Central memory CD8-positive, alpha-beta T cell (primary cell): ENCODE results near the gene FAM53B.

Experiments
- ATAC-seq: fragments of 150-1000 bp; cut with Tn5 transposase; replicated peaks from 2 replicates; pipeline ENCODE4 v1.10.0; 2022; ENCODE audit warnings: mild to moderate bottlenecking, moderate FRiP score, moderate number of reproducible peaks; ENCODE audit not compliant: poor library complexity, severe bottlenecking; ENCODE audit errors: extremely low read depth
- DNase-seq, 2 donors: peaks; one replicate each; pipeline ENCODE4 v3.0.0; 2021; ENCODE audit warnings: low spot score in 2 of 2
- H3K27ac Mint-ChIP-seq: one replicate; pipeline ENCODE4 v1.8.0; 2022; ENCODE audit warnings: low read depth, mild to moderate bottlenecking, moderate library complexity, mixed read lengths
- H3K27me3 Mint-ChIP-seq: one replicate; pipeline ENCODE4 v1.8.0; 2022; ENCODE audit warnings: mixed read lengths
- H3K36me3 Mint-ChIP-seq: one replicate; pipeline ENCODE4 v1.8.0; 2022; ENCODE audit warnings: mild to moderate bottlenecking, moderate library complexity, mixed read lengths; ENCODE audit not compliant: insufficient read depth
- H3K4me1 Mint-ChIP-seq: one replicate; pipeline ENCODE4 v1.8.0; 2022; ENCODE audit warnings: mixed read lengths
- H3K4me3 Mint-ChIP-seq: one replicate; pipeline ENCODE4 v1.8.0; 2022; ENCODE audit warnings: mild to moderate bottlenecking, moderate library complexity, mixed read lengths
- H3K9me3 Mint-ChIP-seq: one replicate; pipeline ENCODE4 v1.8.0; 2022; ENCODE audit warnings: mixed read lengths

Gene FAM53B

DNA sequence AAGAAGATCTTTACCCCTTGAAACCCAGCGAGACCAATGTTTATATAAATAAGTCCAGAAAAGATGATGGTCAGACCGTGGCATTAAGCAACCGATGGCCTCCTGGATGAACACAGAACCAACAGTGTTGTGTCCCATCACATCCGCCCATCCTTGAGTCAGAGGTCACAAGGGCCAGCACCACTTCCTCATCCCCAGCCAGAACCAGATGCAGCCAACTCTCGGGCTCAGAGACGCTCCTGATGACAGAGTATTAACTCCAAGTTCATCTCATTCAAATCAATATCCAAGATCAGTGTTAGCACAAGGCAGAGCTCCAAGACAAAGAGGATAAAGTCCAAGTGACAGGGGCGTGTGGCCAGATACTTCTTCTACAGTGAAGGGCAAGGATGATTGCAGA is 63.5 kb downstream of the FAM53B start:
- Mint-ChIP-seq H3K4me3 (no peak overlapping the region), H3K4me1 (peaks cover 82% of the 10 kb centered on the region), H3K9me3 (no peaks in the 10 kb centered on the region), H3K27ac (peak overlapping the region; percentile 61), H3K36me3 (peaks cover 36% of the 10 kb centered on the region), H3K27me3 (no peaks in the 10 kb centered on the region)
- DNase-seq, result no peak
- ATAC-seq, result no peak

- Mint-ChIP-seq H3K4me3 (peak overlapping the region; percentile 77), H3K27ac (peak overlapping the region; percentile 86), H3K9me3 (no peaks in the 10 kb centered on the region), H3K4me1 (peaks cover 82% of the 10 kb centered on the region), H3K36me3 (peaks cover 35% of the 10 kb centered on the region), H3K27me3 (no peaks in the 10 kb centered on the region)
- DNase-seq (no peak), ATAC-seq (peak; percentile 4)
Observed at GRCh38 chr10:124679401-124679800, 64.8 kb downstream of the FAM53B start.

GRCh38 chr10:124678557-124679240 is 65.5 kb downstream of the FAM53B start:
- ATAC-seq (peak; percentile 87), DNase-seq (peak; percentile 43 to 63)
- H3K36me3 Mint-ChIP-seq, result peaks cover 36% of the 10 kb centered on the region
- peaks cover 80% of the 10 kb centered on the region for H3K4me1 Mint-ChIP-seq
- H3K27ac Mint-ChIP-seq, result peak overlapping the region; percentile 86
- no peaks in the 10 kb centered on the region for H3K27me3 Mint-ChIP-seq
- peak overlapping the region; percentile 77 for H3K4me3 Mint-ChIP-seq
- H3K9me3 Mint-ChIP-seq, result no peaks in the 10 kb centered on the region

GRCh38 chr10:124677749-124678556 is 66.2 kb downstream of the FAM53B start:
- H3K27me3 Mint-ChIP-seq, result no peaks in the 10 kb centered on the region
- peak overlapping the region; percentile 86 for H3K27ac Mint-ChIP-seq
- peak; percentile 16 for ATAC-seq
- H3K9me3 Mint-ChIP-seq, result no peaks in the 10 kb centered on the region
- H3K4me3 Mint-ChIP-seq, result peak overlapping the region; percentile 77
- peaks cover 37% of the 10 kb centered on the region for H3K36me3 Mint-ChIP-seq
- peaks cover 80% of the 10 kb centered on the region for H3K4me1 Mint-ChIP-seq
- no peak for DNase-seq

GRCh38 chr10:124677293-124677699 is 66.9 kb downstream of the FAM53B start:
- Mint-ChIP-seq H3K4me1 (peaks cover 86% of the 10 kb centered on the region), H3K36me3 (peaks cover 40% of the 10 kb centered on the region), H3K27me3 (no peaks in the 10 kb centered on the region), H3K4me3 (peak overlapping the region; percentile 77), H3K9me3 (no peaks in the 10 kb centered on the region), H3K27ac (peak overlapping the region; percentile 86)
- DNase-seq (no peak), ATAC-seq (no peak)

DNA sequence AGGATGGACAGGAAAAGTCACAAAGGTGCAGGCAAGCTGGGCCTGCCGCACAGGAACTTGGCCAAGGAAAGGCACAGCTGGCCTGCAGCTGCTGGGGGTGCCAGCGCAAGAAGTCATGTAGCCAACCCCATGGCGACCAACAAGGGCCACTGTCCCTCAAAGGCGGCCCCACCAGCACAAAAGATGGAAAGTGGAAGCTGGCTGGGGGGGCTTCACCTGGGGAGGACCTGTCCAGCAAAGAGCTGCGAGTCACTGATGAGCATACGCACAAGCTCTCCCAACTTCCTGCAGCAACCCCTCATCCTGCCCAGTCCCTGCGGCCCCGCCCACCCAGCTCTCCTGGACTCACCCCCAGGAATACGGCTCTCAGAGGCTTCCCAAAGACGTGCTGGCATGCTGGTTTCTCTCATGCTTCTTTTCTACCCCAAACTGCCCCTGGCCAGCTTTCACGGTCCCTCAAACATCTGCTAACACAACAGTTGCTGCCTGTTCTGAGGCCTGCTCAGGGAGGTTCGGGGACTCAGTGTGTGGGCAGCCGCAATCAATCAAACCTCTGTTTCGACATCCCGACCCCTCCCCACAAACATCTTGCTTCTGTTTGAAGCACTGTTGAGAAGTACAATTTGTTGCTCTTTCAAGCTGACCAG is 67.6 kb downstream of the FAM53B start:
- DNase-seq (no peak), ATAC-seq (no peak)
- H3K9me3 Mint-ChIP-seq, result no peaks in the 10 kb centered on the region
- peak overlapping the region; percentile 77 for H3K4me3 Mint-ChIP-seq
- peaks cover 41% of the 10 kb centered on the region for H3K36me3 Mint-ChIP-seq
- no peaks in the 10 kb centered on the region for H3K27me3 Mint-ChIP-seq
- H3K27ac Mint-ChIP-seq, result peak overlapping the region; percentile 58
- peaks cover 94% of the 10 kb centered on the region for H3K4me1 Mint-ChIP-seq

DNA sequence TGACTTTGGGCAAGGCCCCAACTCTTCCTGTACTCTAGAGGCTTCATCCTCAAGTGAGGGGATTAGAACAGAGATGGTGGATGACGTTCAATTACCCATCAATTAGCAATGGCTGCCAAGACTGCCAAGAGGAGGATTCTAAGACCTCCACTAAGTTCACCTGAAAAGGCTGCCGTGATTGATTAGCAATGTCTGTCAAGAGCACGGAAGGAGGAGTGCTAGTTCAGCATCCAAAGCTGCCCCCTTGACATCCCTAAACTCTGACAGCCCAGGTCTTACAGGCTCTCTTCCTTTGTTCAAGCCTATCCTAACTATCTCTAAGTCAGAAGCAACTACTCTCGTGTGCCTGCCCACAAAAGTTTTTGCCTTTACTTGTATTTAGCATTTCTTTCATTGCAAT is 68.4 kb downstream of the FAM53B start:
- H3K9me3 Mint-ChIP-seq, result no peaks in the 10 kb centered on the region
- peaks cover 98% of the 10 kb centered on the region for H3K4me1 Mint-ChIP-seq
- peak overlapping the region; percentile 77 for H3K4me3 Mint-ChIP-seq
- H3K36me3 Mint-ChIP-seq, result peaks cover 39% of the 10 kb centered on the region
- no peak for DNase-seq
- no peaks in the 10 kb centered on the region for H3K27me3 Mint-ChIP-seq
- peak overlapping the region; percentile 58 for H3K27ac Mint-ChIP-seq
- no peak for ATAC-seq

DNA sequence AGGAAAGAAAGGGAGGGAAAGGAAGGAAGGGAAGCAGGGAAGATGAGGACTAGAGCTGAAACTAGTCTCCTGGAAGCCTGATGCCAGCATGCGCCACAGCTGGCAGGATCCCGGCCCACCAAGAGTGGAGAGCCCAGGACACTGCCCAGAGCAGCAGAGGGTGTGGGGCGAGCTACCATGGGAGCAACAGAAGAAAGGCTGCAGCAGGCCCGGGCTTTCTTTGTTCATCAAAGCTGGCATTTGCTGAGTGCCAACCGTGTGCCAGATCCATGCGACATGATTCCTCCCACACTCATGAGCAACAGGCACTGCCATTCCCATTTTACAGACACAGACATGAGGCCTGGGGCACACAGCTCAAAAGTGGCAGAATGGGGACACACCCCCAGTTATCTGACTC is 68.9 kb downstream of the FAM53B start:
- ATAC-seq (no peak), DNase-seq (no peak)
- Mint-ChIP-seq H3K4me3 (no peak overlapping the region), H3K27me3 (no peaks in the 10 kb centered on the region), H3K4me1 (peaks cover 98% of the 10 kb centered on the region), H3K9me3 (no peaks in the 10 kb centered on the region), H3K27ac (peak overlapping the region; percentile 58), H3K36me3 (peaks cover 34% of the 10 kb centered on the region)

DNA sequence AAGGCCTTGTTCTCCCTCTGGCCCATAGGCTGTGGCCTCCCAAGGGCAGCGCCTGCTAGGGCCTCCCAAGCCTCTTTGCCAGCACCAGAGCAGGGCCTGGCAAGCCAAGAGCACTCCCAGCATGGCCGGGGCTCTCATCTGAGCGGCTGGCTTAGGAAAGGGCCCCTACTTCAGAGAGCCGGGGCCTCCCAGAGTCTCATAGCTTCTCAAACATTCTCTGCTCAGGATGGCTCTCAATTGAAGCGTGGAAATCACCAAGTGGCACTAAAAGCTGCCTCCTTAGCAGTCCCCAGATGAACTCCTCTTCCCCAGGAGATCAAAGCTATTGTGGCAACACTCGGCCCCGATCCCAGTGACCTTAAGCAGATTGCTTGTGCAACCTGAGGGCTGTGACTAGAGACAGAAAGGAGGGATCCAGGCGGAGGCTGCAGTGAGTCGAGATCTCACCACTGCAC is 69.4 kb downstream of the FAM53B start:
- H3K27me3 Mint-ChIP-seq, result no peaks in the 10 kb centered on the region
- peak overlapping the region; percentile 58 for H3K27ac Mint-ChIP-seq
- peaks cover 95% of the 10 kb centered on the region for H3K4me1 Mint-ChIP-seq
- no peak for DNase-seq
- H3K4me3 Mint-ChIP-seq, result peak overlapping the region; percentile 11
- H3K9me3 Mint-ChIP-seq, result no peaks in the 10 kb centered on the region
- ATAC-seq, result no peak
- peaks cover 31% of the 10 kb centered on the region for H3K36me3 Mint-ChIP-seq

- Mint-ChIP-seq H3K9me3 (no peaks in the 10 kb centered on the region), H3K27me3 (no peaks in the 10 kb centered on the region), H3K27ac (peak overlapping the region; percentile 95), H3K4me3 (peak overlapping the region; percentile 54), H3K36me3 (peaks cover 28% of the 10 kb centered on the region), H3K4me1 (peaks cover 91% of the 10 kb centered on the region)
- ATAC-seq (no peak), DNase-seq (no peak)
Observed at GRCh38 chr10:124672181-124672638, 72.0 kb downstream of the FAM53B start.

GRCh38 chr10:124671486-124672075 is 72.6 kb downstream of the FAM53B start:
- no peak for DNase-seq
- Mint-ChIP-seq H3K4me1 (peaks cover 88% of the 10 kb centered on the region), H3K9me3 (no peaks in the 10 kb centered on the region), H3K4me3 (peak overlapping the region; percentile 54), H3K36me3 (peaks cover 24% of the 10 kb centered on the region), H3K27ac (peak overlapping the region; percentile 95), H3K27me3 (no peaks in the 10 kb centered on the region)
- peak; percentile 64 for ATAC-seq

- H3K9me3 Mint-ChIP-seq, result no peaks in the 10 kb centered on the region
- H3K36me3 Mint-ChIP-seq, result peaks cover 25% of the 10 kb centered on the region
- H3K27ac Mint-ChIP-seq, result peak overlapping the region; percentile 95
- ATAC-seq, result no peak
- peaks cover 86% of the 10 kb centered on the region for H3K4me1 Mint-ChIP-seq
- no peaks in the 10 kb centered on the region for H3K27me3 Mint-ChIP-seq
- H3K4me3 Mint-ChIP-seq, result peak overlapping the region; percentile 54
- DNase-seq, result no peak
Observed at GRCh38 chr10:124670849-124671248, 73.3 kb downstream of the FAM53B start.
